ENCODE data around the gene SCAMP5. TPM values are rescaled to one million over a fixed set of nuclear protein-coding genes. Genes with fewer than 3 reads are reported as not detected.

Gene SCAMP5, protein sequence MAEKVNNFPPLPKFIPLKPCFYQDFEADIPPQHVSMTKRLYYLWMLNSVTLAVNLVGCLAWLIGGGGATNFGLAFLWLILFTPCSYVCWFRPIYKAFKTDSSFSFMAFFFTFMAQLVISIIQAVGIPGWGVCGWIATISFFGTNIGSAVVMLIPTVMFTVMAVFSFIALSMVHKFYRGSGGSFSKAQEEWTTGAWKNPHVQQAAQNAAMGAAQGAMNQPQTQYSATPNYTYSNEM
- total RNA-seq, result 70.7 TPM

GRCh38 chr15:74995182-74995778 lies at the start of gene SCAMP5:
Gene SCAMP5 (plus strand): TSS chr15:74995563. CDS start chr15:75011840, 16,277 bp downstream.

GRCh38 chr15:74956648-74957475 lies 38.5 kb upstream of the SCAMP5 start, which contains the start of gene RPP25:
Gene RPP25 (minus strand): TSS chr15:74956772. CDS start chr15:74956583, 189 bp downstream.

DNA sequence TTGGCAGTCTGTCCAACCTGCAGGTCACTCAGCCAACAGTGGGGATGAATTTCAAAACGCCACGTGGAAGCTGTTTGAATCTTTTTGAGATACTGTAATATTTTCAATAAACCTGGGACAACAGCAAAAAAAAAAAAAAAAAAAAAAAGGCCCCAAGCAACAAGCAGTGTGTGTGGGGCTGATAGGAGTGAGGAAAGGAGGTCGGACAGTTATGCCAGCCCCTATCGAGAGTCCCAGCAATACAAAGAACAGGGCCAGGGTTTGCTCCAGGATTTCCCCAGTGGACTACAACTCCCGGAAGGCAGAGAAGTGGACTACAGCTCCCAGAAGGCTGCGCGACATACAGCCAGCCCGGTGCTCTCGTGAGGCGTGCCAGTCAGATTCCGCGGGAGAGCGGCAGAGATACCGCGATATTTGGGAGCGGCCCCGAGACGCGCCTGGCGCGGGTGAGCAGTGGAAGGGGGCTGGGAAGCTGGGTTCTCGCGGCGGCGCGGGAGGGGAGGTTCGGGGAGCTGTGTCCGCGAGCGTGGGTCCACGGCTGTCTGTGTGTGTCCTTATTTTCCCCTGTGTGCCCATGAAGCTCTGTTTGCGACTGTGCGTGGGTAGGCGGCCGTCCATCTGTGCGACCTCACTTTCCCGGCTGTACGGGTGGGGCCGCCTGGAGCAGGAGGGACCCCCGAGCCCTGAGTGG lies 28.0 kb downstream of the SCAMP5 start, which contains the start of gene PPCDC:
PPCDC (plus strand) TSS at position 410 of the 691 bp plus-strand sequence. CDS start 4,729 bp downstream, outside the sequence.

Small RNA genes lying within 50 kb of the gene (small RNA-seq; reads per million reads assigned to genes)
- gene AC015720.1 (ENCODE audit: low replicate concordance) (not detected), gene RF00019 (ENCODE audit: low replicate concordance) (not detected)

Other genes starting within 250 kb of the SCAMP5 start
- not detected for gene CYP1A2, start 246.7 kb upstream of the SCAMP5 start, total RNA-seq
- 48.2 TPM for gene CSK, start 213.5 kb upstream of the SCAMP5 start, total RNA-seq
- not detected for gene LMAN1L, start 182.7 kb upstream of the SCAMP5 start, total RNA-seq
- gene CPLX3, start 168.9 kb upstream of the SCAMP5 start, total RNA-seq, result 1.6 TPM
- gene ULK3, start 152.4 kb upstream of the SCAMP5 start, total RNA-seq, result 61.7 TPM
- 13.1 TPM for gene SCAMP2, start 122.2 kb upstream of the SCAMP5 start, total RNA-seq
- 52.3 TPM for gene MPI, start 105.5 kb upstream of the SCAMP5 start, total RNA-seq
- 89.2 TPM for gene FAM219B, start 88.7 kb upstream of the SCAMP5 start, total RNA-seq
- gene COX5A, start 57.5 kb upstream of the SCAMP5 start, total RNA-seq, result 43.5 TPM
- gene RPP25, start 38.8 kb upstream of the SCAMP5 start, total RNA-seq, result 5.0 TPM
- 18.2 TPM for gene PPCDC, start 28.0 kb downstream of the SCAMP5 start, total RNA-seq
- gene C15orf39, start 206.3 kb downstream of the SCAMP5 start, total RNA-seq, result 1.9 TPM